Activated CD4-positive, alpha-beta T cell treated with anti-CD3 and anti-CD28 coated beads, Interleukin-2, amount 50 U/mL, for 48 hours (primary cell): Measurements from ENCODE around the gene RAPGEF5.

Experiments used
- DNase-seq, 2 experiments: peaks; one replicate each; pipeline ENCODE4 v3.0.0-alpha.2; 2020

RAPGEF5 gene

GRCh38 chr7:22252016-22252415, 104.9 kb downstream of the RAPGEF5 start:
- DNase-seq = no peak

- DNase-seq = no peak
Measured at GRCh38 chr7:22251281-22251680, 105.7 kb downstream of the RAPGEF5 start.

GRCh38 chr7:22250390-22250789, 106.6 kb downstream of the RAPGEF5 start:
- DNase-seq = no peak

GRCh38 chr7:22248111-22248809, 108.7 kb downstream of the RAPGEF5 start:
- no peak for DNase-seq

GRCh38 chr7:22241805-22242390, 115.1 kb downstream of the RAPGEF5 start:
- DNase-seq = no peak

GRCh38 chr7:22240904-22241571, 115.9 kb downstream of the RAPGEF5 start:
- DNase-seq = no peak

GRCh38 chr7:22238354-22239311, 118.3 kb downstream of the RAPGEF5 start:
- no peak for DNase-seq

GRCh38 chr7:22235134-22235533, 121.8 kb downstream of the RAPGEF5 start:
- DNase-seq = no peak

GRCh38 chr7:22234227-22234626, 122.7 kb downstream of the RAPGEF5 start:
- no peak for DNase-seq

GRCh38 chr7:22231806-22232205, 125.1 kb downstream of the RAPGEF5 start:
- DNase-seq = no peak

GRCh38 chr7:22231141-22231540, 125.8 kb downstream of the RAPGEF5 start:
- no peak for DNase-seq

GRCh38 chr7:22230238-22230637, 126.7 kb downstream of the RAPGEF5 start:
- DNase-seq = no peak

- DNase-seq = no peak
Measured at GRCh38 chr7:22229148-22229547, 127.8 kb downstream of the RAPGEF5 start.

GRCh38 chr7:22223807-22224206, 133.1 kb downstream of the RAPGEF5 start:
- no peak for DNase-seq

GRCh38 chr7:22220941-22221340, 136.0 kb downstream of the RAPGEF5 start:
- DNase-seq = no peak

- DNase-seq = no peak
Measured at GRCh38 chr7:22219739-22220493, 137.0 kb downstream of the RAPGEF5 start.

GRCh38 chr7:22219036-22219435, 137.9 kb downstream of the RAPGEF5 start:
- DNase-seq = no peak

- DNase-seq = no peak
Measured at GRCh38 chr7:22216832-22217475, 140.0 kb downstream of the RAPGEF5 start.

GRCh38 chr7:22216309-22216708, 140.6 kb downstream of the RAPGEF5 start:
- no peak for DNase-seq

GRCh38 chr7:22214000-22214399, 143.0 kb downstream of the RAPGEF5 start:
- no peak for DNase-seq

- no peak for DNase-seq
Measured at GRCh38 chr7:22213081-22213480, 143.9 kb downstream of the RAPGEF5 start.

- DNase-seq = no peak
Measured at GRCh38 chr7:22210967-22211366, 146.0 kb downstream of the RAPGEF5 start.
